RWPE2 (cell line): ENCODE measurements around the gene SUPT5H.

Experiments used
- ATAC-seq: fragments of 200-7000 bp; cut with Tn5 transposase; 3 replicates; pipeline ENCODE4 v1.9.1; 2021; ENCODE audit warnings: low read depth
- DNase-seq: peaks from one replicate; pipeline ENCODE4 v3.0.0-alpha.2; 2020; ENCODE audit warnings: low spot score
- H3K27ac ChIP-seq: fragments of 450-650 bp; 2 replicates; pipeline ENCODE4 v1.5.1; 2017; ENCODE audit warnings: mild to moderate bottlenecking; ENCODE audit not compliant: poor library complexity, severe bottlenecking
- H3K27me3 ChIP-seq: fragments of 250-450 bp; sonication (Bioruptor Pico); 2 replicates; pipeline ENCODE4 v1.5.1; 2021; ENCODE audit warnings: mild to moderate bottlenecking, moderate library complexity; ENCODE audit not compliant: insufficient read depth, poor library complexity, severe bottlenecking
- H3K36me3 ChIP-seq: fragments of 250-450 bp; sonication (Bioruptor Pico); 2 replicates; pipeline ENCODE4 v1.5.1; 2020; ENCODE audit warnings: low read depth, mild to moderate bottlenecking, moderate library complexity
- H3K4me1 ChIP-seq: fragments of 250-450 bp; sonication (Bioruptor Pico); 2 replicates; pipeline ENCODE4 v1.5.1; 2021; ENCODE audit warnings: mild to moderate bottlenecking, moderate library complexity; ENCODE audit not compliant: insufficient read depth, poor library complexity, severe bottlenecking
- H3K4me3 ChIP-seq: fragments of 250-450 bp; sonication (Bioruptor Pico); 2 replicates; pipeline ENCODE4 v1.5.1; 2021; ENCODE audit warnings: mild to moderate bottlenecking, moderate library complexity; ENCODE audit not compliant: severe bottlenecking
- H3K9me3 ChIP-seq: fragments of 250-450 bp; sonication (Bioruptor Pico); 2 replicates; pipeline ENCODE4 v1.5.1; 2021; ENCODE audit warnings: mild to moderate bottlenecking, moderate library complexity; ENCODE audit not compliant: severe bottlenecking
- CTCF ChIP-seq: fragments of 450-650 bp; IDR thresholded peaks from one replicate; pipeline ENCODE4 v1.5.1; 2017; ENCODE audit warnings: mild to moderate bottlenecking, moderate library complexity; ENCODE audit not compliant: poor library complexity, severe bottlenecking

Gene SUPT5H

DNA sequence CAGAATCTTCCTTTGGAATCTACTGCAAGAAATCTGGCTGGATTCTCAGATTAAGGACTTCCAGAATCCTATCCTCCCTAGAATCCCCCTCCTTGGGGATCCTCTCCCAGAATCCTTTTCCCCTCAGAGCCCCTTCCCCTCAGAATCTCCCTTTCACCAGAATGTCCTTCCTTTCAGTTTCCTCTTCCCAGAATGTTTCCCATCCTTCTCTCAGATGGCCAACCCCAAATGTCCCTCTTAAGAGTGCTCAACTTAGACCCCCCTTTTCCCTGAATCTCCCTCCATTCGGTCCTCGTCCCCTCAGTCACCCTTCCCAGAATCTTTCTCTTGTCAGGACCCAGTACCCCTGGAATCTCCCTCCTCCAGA is 9.0 kb upstream of the SUPT5H start:
- Histone ChIP-seq H3K36me3 (peaks cover 38% of the 10 kb centered on the region), H3K4me1 (peaks cover 15% of the 10 kb centered on the region), H3K27me3 (no peaks in the 10 kb centered on the region), H3K4me3 (peak overlapping the region; percentile 89), H3K27ac (peak overlapping the region; percentile 72), H3K9me3 (no peaks in the 10 kb centered on the region)
- no peak for TF ChIP-seq CTCF
- ATAC-seq, result no peak
- DNase-seq, result no peak

GRCh38 chr19:39438270-39438934 is 7.0 kb upstream of the SUPT5H start:
- no peak for TF ChIP-seq CTCF
- no peaks in the 10 kb centered on the region for H3K27me3 ChIP-seq
- H3K4me3 ChIP-seq, result no peak overlapping the region
- no peaks in the 10 kb centered on the region for H3K9me3 ChIP-seq
- ATAC-seq (peak; percentile 17; the same call in 2 of the 3 replicates), DNase-seq (no peak)
- peak overlapping the region; percentile 4 for H3K27ac ChIP-seq
- H3K36me3 ChIP-seq, result peaks cover 22% of the 10 kb centered on the region
- H3K4me1 ChIP-seq, result peaks cover 14% of the 10 kb centered on the region

GRCh38 chr19:39444598-39445195 is 685 bp upstream of the SUPT5H start:
- no peaks in the 10 kb centered on the region for H3K9me3 ChIP-seq
- DNase-seq, result no peak
- ATAC-seq, result no peak
- no peaks in the 10 kb centered on the region for H3K27me3 ChIP-seq
- peaks cover 13% of the 10 kb centered on the region for H3K4me1 ChIP-seq
- H3K36me3 ChIP-seq, result peaks cover 13% of the 10 kb centered on the region
- H3K27ac ChIP-seq, result peak overlapping the region; percentile 57
- H3K4me3 ChIP-seq, result peak overlapping the region; percentile 76
- TF ChIP-seq CTCF, result no peak

DNA sequence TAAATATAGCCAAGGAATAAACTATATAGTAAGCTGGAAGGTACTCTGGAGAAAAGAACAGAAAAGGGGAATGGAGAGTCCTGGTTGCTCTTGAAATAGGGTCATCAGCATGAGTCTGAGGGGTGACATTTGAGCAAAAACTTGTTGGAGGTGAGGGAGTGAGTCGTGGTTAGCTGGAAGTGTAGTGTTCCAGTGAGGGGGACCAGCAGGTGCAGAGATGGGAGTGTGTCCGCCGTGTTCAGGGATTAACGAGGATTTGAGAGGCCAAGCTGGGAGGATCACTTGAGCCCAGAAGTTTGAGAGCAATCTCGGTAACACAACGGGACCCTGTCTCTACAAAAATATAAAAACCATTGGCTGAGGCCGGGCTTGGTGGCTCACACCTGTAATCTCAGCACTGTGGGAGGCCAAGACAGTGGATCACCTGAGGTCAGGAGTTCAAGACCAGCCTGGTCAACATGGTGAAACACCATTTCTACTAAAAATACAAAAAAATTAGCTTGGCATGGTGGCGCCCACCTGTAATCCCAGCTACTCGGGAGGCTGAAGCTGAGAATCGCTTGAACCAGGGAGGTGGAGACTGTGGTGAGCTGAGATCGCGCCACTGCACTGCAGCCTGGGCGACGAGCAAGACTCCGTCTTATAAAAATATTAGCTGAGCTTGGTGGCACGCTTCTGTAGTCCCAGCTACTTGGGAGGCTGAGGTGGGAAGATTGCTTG is 1.1 kb downstream of the SUPT5H start:
- DNase-seq (no peak), ATAC-seq (no peak)
- H3K4me1 ChIP-seq, result peaks cover 13% of the 10 kb centered on the region
- H3K36me3 ChIP-seq, result peaks cover 21% of the 10 kb centered on the region
- H3K27me3 ChIP-seq, result no peaks in the 10 kb centered on the region
- H3K4me3 ChIP-seq, result peak overlapping the region; percentile 76
- no peak for TF ChIP-seq CTCF
- H3K27ac ChIP-seq, result peak overlapping the region; percentile 57
- H3K9me3 ChIP-seq, result no peaks in the 10 kb centered on the region
